ENCODE results near the gene PHGDH.

Gene PHGDH

GRCh38 chr1:119712342-119713038 is 756 bp downstream of the PHGDH start:
- TF ChIP-seq PAX5 (IDR thresholded peaks at IDR 0.05; ENCODE audit: insufficient read depth, low read length, severe bottlenecking) (no peak), POLR2A (IDR thresholded peaks at IDR 0.05; ENCODE audit: low read depth, low read length) (no peak), SPI1 (IDR thresholded peaks at IDR 0.05; ENCODE audit: low read depth, low read length) (no peak), POLR2AphosphoS5 (IDR thresholded peaks at IDR 0.05; ENCODE audit: low read depth, low read length) (no peak), TAF1 (IDR thresholded peaks at IDR 0.05; ENCODE audit: low read depth, low read length) (no peak), POU2F2 (IDR thresholded peaks at IDR 0.05; ENCODE audit: low read depth, low read length) (no peak)
- FAIRE-seq (no peak), DNase-seq (ENCODE audit: insufficient read length, low spot score) (no peak)

DNA sequence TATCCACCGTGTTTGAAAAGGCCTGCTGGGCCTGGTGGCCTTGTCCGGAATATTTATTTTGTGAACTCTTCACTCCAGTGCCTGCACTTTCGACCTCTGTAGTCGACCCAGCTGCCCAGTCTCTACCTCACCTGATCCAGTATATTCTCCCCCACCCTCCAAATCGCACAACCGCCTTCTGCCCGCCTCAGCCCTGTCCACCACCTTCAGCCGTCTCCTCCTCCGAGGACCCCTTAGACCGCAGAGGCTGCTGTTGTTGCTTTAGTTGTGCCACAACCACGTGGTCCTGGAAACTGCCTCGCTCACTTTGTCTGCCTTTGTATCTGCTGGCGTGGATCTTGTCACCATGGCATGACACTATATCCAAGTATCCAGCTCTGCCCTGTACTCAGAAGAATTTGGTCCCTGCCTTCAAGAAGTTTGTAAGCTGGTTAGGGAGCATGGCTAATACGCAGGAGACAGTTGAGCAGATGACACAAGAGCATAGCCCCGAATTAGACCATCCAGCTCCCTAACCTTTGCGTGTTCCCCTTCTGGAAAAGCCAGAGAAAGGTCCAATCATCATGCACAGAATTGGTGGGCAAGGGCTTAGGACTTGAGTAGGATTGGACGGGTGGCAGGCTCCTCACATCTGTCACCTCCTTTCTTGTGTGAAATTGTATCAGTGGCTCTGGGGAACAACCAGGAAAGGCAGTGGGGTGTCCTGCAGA is 1.5 kb downstream of the PHGDH start:
- TF ChIP-seq POLR2A (IDR thresholded peaks at IDR 0.05; ENCODE audit: low read depth, low read length) (no peak), TAF1 (IDR thresholded peaks at IDR 0.05; ENCODE audit: low read depth, low read length) (no peak), SPI1 (IDR thresholded peaks at IDR 0.05; ENCODE audit: low read depth, low read length) (no peak), POU2F2 (IDR thresholded peaks at IDR 0.05; ENCODE audit: low read depth, low read length) (no peak), PAX5 (IDR thresholded peaks at IDR 0.05; ENCODE audit: insufficient read depth, low read length, severe bottlenecking) (no peak), POLR2AphosphoS5 (IDR thresholded peaks at IDR 0.05; ENCODE audit: low read depth, low read length) (no peak)
- no peak for FAIRE-seq
- no peak for DNase-seq (ENCODE audit: insufficient read length, low spot score)

DNA sequence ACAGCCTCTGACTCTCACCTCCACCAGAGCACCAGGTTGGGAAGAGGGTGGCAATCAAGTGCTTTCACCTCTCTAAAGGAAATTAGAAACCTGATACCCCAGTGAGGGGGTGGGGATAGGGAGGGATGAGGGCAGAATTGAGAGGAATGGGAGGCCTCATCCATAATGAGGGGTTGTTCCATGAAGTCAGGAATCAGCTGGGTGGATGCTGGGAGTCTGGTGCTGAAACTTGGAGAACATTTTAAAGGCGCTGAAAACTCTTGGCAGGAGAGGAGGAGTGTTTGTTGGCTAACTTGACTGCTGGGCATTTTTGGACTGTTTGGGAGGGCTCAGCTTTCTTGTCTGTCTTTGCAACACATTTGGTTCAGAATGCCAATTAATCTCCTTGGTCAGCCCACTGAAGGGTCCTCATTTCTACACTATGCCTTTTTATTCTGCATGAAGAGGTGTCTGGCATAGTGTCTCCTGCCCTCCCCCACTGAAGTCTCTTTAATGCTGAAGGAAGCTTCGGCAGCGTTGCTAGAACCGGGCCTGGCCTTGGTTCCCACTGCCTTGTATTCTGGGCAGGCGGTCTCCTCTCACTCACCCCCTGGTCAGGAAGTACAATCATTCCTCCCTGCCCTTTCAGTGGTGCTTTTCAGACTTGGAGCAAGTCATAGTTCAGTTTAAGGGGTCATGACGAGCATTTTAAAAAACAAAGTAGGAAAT is 2.2 kb downstream of the PHGDH start:
- FAIRE-seq (no peak), DNase-seq (ENCODE audit: insufficient read length, low spot score) (no peak)
- TF ChIP-seq POLR2AphosphoS5 (IDR thresholded peaks at IDR 0.05; ENCODE audit: low read depth, low read length) (no peak), POLR2A (IDR thresholded peaks at IDR 0.05; ENCODE audit: low read depth, low read length) (no peak), POU2F2 (IDR thresholded peaks at IDR 0.05; ENCODE audit: low read depth, low read length) (no peak), TAF1 (IDR thresholded peaks at IDR 0.05; ENCODE audit: low read depth, low read length) (no peak), SPI1 (IDR thresholded peaks at IDR 0.05; ENCODE audit: low read depth, low read length) (no peak), PAX5 (IDR thresholded peaks at IDR 0.05; ENCODE audit: insufficient read depth, low read length, severe bottlenecking) (no peak)

DNA sequence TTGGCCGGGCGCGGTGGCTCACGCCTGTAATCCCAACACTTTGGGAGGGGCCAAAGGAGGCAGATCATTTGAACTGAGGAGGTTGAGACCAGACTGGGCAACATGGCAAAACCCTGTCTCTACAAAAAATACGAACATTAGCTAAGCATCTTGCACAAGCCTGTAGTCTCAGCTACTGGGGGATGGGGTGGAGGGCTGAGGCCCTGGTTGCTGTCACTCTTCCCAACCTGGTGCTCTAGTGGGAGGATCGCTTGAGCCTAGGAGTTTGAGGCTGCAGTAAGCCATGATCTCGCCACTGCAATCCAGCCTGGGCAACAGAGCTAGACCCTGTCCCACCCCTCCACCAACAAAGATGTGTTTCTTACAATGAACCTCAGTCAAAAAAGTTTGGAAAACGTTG is 2.8 kb downstream of the PHGDH start:
- TF ChIP-seq TAF1 (IDR thresholded peaks at IDR 0.05; ENCODE audit: low read depth, low read length) (no peak), POLR2AphosphoS5 (IDR thresholded peaks at IDR 0.05; ENCODE audit: low read depth, low read length) (no peak), POU2F2 (IDR thresholded peaks at IDR 0.05; ENCODE audit: low read depth, low read length) (no peak)
- no peak for DNase-seq (ENCODE audit: insufficient read length, low spot score)
- no peak for FAIRE-seq

GRCh38 chr1:119715542-119715941 is 3.8 kb downstream of the PHGDH start:
- TF ChIP-seq SPI1 (IDR thresholded peaks at IDR 0.05; ENCODE audit: low read depth, low read length) (no peak), PAX5 (IDR thresholded peaks at IDR 0.05; ENCODE audit: insufficient read depth, low read length, severe bottlenecking) (no peak), POLR2AphosphoS5 (IDR thresholded peaks at IDR 0.05; ENCODE audit: low read depth, low read length) (no peak), TAF1 (IDR thresholded peaks at IDR 0.05; ENCODE audit: low read depth, low read length) (no peak), POLR2A (IDR thresholded peaks at IDR 0.05; ENCODE audit: low read depth, low read length) (no peak), POU2F2 (IDR thresholded peaks at IDR 0.05; ENCODE audit: low read depth, low read length) (no peak)
- DNase-seq (ENCODE audit: insufficient read length, low spot score) (no peak), FAIRE-seq (no peak)

- no peak for TF ChIP-seq POLR2AphosphoS5 (IDR thresholded peaks at IDR 0.05; ENCODE audit: low read depth, low read length)
- no peak for TF ChIP-seq PAX5 (IDR thresholded peaks at IDR 0.05; ENCODE audit: insufficient read depth, low read length, severe bottlenecking)
- TF ChIP-seq POLR2A (IDR thresholded peaks at IDR 0.05; ENCODE audit: low read depth, low read length), result no peak
- TF ChIP-seq SPI1 (IDR thresholded peaks at IDR 0.05; ENCODE audit: low read depth, low read length), result no peak
- no peak for TF ChIP-seq TAF1 (IDR thresholded peaks at IDR 0.05; ENCODE audit: low read depth, low read length)
- TF ChIP-seq POU2F2 (IDR thresholded peaks at IDR 0.05; ENCODE audit: low read depth, low read length), result no peak
- FAIRE-seq (no peak), DNase-seq (ENCODE audit: insufficient read length, low spot score) (no peak)
Measured at GRCh38 chr1:119718409-119718808, 6.7 kb downstream of the PHGDH start.

DNA sequence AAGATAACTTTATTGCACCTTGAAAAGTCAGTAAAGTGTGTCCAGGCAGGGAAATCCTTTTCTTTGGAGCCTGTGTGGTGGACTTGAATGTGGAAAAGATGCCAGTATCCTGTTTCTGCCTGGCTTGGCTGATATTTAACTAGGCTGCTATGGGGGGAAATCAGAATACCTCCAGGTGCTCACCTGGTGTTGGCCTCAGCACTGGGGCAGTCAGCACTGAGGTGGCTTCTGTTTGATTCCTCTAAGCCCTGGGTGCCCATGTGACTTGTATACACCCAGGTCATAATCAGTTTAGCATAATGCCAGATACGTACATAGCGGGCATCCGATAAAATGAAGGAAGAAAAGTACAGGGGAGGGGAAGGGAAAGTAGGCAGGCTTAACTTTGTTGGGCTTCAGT is 7.2 kb downstream of the PHGDH start:
- DNase-seq (ENCODE audit: insufficient read length, low spot score), result no peak
- no peak for FAIRE-seq
- TF ChIP-seq POU2F2 (IDR thresholded peaks at IDR 0.05; ENCODE audit: low read depth, low read length), result no peak

GRCh38 chr1:119720866-119721440 is 9.2 kb downstream of the PHGDH start:
- TF ChIP-seq POLR2AphosphoS5 (IDR thresholded peaks at IDR 0.05; ENCODE audit: low read depth, low read length), result no peak
- TF ChIP-seq TAF1 (IDR thresholded peaks at IDR 0.05; ENCODE audit: low read depth, low read length), result no peak
- no peak for TF ChIP-seq POLR2A (IDR thresholded peaks at IDR 0.05; ENCODE audit: low read depth, low read length)
- no peak for TF ChIP-seq SPI1 (IDR thresholded peaks at IDR 0.05; ENCODE audit: low read depth, low read length)
- no peak for TF ChIP-seq PAX5 (IDR thresholded peaks at IDR 0.05; ENCODE audit: insufficient read depth, low read length, severe bottlenecking)
- TF ChIP-seq POU2F2 (IDR thresholded peaks at IDR 0.05; ENCODE audit: low read depth, low read length), result no peak
- no peak for FAIRE-seq
- no peak for DNase-seq (ENCODE audit: insufficient read length, low spot score)

GRCh38 chr1:119721896-119722295 is 10.2 kb downstream of the PHGDH start:
- FAIRE-seq (no peak), DNase-seq (ENCODE audit: insufficient read length, low spot score) (no peak)
- TF ChIP-seq PAX5 (IDR thresholded peaks at IDR 0.05; ENCODE audit: insufficient read depth, low read length, severe bottlenecking) (no peak), SPI1 (IDR thresholded peaks at IDR 0.05; ENCODE audit: low read depth, low read length) (no peak), TAF1 (IDR thresholded peaks at IDR 0.05; ENCODE audit: low read depth, low read length) (no peak), POLR2A (IDR thresholded peaks at IDR 0.05; ENCODE audit: low read depth, low read length) (no peak), POLR2AphosphoS5 (IDR thresholded peaks at IDR 0.05; ENCODE audit: low read depth, low read length) (no peak), POU2F2 (IDR thresholded peaks at IDR 0.05; ENCODE audit: low read depth, low read length) (no peak)
